Measurements from ENCODE around the gene CMTM7.

DNA sequence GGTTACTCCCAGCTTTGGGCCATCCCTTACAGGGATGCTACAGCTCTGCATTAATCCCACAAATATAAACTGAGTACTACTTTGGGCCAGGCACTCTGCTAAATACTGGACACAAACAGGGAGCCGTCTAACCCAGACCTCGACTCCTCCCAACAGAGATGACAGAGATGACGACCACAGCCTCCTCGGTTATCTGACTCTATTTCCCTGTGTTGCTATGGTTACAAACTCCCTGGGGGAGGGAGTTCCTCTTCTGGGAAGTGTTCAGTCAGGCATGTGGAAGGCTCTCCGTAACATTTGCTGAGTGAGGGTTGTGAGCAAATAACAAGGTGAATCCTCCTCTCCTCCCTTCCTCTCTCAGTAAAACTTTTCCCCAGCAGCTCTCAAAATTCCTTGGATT, 6.7 kb upstream of the CMTM7 start:
- TF ChIP-seq, protein P1, sequence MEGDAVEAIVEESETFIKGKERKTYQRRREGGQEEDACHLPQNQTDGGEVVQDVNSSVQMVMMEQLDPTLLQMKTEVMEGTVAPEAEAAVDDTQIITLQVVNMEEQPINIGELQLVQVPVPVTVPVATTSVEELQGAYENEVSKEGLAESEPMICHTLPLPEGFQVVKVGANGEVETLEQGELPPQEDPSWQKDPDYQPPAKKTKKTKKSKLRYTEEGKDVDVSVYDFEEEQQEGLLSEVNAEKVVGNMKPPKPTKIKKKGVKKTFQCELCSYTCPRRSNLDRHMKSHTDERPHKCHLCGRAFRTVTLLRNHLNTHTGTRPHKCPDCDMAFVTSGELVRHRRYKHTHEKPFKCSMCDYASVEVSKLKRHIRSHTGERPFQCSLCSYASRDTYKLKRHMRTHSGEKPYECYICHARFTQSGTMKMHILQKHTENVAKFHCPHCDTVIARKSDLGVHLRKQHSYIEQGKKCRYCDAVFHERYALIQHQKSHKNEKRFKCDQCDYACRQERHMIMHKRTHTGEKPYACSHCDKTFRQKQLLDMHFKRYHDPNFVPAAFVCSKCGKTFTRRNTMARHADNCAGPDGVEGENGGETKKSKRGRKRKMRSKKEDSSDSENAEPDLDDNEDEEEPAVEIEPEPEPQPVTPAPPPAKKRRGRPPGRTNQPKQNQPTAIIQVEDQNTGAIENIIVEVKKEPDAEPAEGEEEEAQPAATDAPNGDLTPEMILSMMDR (IDR thresholded peaks at IDR 0.05; ENCODE audit: low read depth, low read length, poor library complexity, severe bottlenecking) = no peak
- no peak for TF ChIP-seq EZH2phosphoT487 (IDR thresholded peaks at IDR 0.05; ENCODE audit: borderline replicate concordance, low read length)

Measured in DOHH2 (cell line).